ENCODE data around the gene NDST3.
A peak's percentile ranks its signal among the peaks of the same experiment; 100 is the strongest.

The NDST3 gene

DNA sequence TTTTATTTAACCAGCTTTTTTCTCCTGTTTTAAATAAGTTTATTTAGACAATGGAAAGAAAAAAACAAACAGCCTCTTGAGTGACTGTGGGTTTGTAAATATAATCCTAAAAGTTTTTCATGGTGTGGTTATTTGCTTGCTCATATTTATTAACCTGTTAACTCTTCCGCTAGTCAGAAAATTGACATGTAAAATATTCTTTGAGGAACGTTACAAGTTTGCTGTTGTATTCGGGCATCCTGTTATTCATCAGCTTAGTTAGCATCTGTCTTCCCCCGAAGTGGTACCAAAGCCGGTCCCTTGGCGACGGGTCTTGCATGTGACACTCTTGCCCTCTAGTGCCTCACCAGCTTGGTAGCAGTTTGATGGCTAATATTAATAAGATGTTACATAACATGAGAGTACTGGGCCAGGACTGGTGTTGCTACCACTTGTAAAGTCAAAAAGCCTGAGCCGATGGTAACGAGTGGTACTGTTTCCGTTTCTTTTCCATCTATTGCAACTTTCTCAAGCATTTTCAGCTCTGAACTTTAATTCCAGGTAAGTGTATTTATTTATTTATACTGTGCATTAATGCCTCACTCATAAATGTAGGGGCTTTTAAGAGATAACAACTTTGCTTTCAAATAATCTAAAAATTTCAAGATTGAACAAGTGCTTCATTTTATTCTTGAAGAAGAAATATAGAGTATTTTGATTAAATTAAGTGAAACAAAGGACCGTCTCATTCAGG, at the start of gene NDST3:
Gene NDST3, plus strand, starts transcription at position 434 of the 733 bp plus-strand sequence. CDS start 19,425 bp downstream, outside the sequence.
- DNase-seq (ENCODE audit: low read depth in 2 of 2) = no peak

DNA sequence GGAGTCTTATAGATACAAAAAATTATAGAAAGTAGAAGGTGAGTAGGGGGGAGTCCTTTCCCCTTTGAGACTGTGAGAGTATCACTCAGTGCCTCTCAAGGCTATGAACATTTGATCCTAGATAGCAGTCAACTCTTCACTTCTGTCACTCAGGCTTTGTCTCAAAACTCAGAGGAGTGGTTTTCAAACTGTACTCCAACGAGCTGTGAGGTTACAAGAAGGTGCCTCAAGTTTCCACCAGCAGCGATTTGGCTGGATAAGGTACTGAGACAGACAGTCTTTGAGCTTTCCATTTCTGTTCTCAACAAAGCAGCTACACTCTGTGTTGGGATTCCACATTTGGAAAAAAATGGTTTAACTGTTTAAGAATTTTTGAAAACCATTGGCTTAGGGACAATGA, 48.0 kb upstream of the NDST3 start:
- no peak for DNase-seq (ENCODE audit: low read depth in 2 of 2)

DNA sequence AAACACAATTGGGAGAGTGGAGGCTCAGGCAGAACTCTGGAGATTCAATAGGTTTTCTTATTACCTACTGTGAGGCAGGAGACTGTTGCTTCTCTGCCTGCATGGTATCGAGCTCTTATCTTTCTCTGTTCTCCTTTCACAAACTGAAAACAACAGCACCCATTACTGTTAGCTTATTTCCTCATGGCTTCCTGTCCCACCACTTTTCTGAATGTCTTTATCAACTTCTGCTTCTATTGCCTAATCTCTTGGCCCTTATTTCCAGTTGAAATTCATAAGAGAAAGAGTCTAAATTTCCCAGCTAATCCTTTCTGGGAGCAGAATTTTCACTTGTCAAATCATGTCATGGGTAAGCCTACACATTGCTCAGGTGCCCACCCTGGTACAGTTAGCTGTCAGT, 46.8 kb upstream of the NDST3 start:
- no peak for DNase-seq (ENCODE audit: low read depth in 2 of 2)

DNA sequence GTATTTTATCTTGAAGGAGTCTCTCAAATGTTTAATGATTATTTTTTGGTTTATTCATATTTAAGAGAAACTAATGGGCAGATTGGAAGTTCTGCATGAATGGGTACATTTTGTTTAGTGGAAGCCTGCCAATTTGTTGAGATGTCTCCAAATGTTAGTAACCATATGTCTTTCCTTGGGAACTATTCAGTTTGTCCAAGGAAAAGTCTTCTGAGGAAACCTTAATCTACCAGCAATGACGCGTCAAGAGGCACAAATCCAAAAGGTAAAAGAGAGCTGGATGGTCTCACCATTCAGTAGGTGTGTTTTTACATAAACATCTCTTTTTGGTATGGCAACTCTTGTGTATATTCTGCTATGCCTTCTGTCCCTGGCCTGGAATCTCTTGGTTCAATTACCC, 37.4 kb upstream of the NDST3 start:
- no peak for DNase-seq (ENCODE audit: low read depth in 2 of 2)

DNA sequence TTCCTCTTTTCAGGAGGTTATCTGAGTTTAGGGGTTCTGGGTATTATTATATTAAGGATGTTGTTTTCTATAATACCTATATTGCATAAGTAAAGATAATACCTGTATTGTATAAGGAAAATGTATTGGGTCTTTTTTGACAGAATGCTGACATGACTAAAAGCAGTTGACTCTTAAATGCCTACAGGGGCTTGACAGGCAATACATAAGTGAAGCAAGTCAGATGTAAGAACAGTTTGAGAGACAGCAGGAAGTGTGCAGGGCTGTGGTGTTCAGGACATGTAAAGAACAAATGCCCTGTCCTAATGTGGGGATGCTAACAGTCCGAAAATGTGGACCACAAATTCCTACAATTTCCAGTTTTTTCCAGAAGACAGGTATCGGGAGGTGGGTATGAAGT, 30.2 kb upstream of the NDST3 start:
- no peak for DNase-seq (ENCODE audit: low read depth in 2 of 2)

DNA sequence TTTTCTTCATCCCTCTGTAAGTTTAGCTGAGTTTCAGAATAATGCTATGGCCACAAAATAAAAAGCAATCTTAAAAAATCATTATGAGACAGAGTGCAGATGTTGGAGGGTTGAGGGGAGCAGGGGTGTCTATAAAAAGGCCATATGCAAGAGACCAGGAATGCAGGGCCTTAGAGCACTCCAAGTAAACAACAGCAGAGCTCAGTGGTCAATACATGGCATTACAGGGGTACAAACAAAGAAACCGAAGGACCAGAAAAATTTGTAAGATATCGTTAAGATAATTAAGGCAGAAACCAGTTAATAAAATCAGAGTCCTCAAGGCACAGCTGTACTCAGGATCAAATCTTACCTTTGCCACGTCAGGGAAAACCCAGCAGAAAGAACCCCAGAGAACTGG, 28.4 kb upstream of the NDST3 start:
- no peak for DNase-seq (ENCODE audit: low read depth in 2 of 2)

DNA sequence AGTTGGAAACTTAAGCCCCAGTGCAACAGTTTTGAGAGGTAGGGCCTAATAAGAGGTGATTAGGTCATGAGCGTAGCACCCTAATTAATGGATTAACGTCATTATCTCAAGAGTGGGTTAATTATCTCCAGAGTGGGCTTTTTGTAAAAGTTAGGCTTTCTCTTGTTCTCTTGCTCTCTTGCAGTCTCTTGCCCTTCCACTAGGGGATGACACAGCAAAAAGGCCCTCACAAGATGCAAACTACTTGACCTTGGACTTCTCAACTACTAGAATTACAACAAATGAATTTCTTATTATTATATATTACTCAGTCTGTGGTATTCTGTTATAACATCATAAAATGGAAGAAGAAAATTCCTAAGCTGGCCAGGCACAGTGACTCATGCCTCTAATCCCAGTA, 22.1 kb upstream of the NDST3 start:
- no peak for DNase-seq (ENCODE audit: low read depth in 2 of 2)

DNA sequence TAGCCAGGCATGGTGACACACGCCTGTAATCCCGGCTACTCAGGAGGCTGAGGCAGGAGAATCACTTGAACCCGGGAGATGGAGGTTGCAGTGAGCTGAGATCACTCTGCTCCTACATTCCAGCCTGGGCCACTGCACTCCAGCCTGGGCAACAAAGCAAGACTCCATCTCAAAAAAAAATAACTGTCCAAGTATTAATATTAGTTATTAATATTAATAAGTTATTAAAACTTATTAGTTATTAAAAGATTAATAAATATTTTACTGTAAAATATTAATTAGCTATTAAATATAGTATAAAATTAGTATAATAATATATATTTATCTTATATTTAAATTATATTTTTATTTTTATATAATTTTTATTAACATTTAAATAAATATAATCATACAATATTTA, 19.5 kb upstream of the NDST3 start:
- no peak for DNase-seq (ENCODE audit: low read depth in 2 of 2)

DNA sequence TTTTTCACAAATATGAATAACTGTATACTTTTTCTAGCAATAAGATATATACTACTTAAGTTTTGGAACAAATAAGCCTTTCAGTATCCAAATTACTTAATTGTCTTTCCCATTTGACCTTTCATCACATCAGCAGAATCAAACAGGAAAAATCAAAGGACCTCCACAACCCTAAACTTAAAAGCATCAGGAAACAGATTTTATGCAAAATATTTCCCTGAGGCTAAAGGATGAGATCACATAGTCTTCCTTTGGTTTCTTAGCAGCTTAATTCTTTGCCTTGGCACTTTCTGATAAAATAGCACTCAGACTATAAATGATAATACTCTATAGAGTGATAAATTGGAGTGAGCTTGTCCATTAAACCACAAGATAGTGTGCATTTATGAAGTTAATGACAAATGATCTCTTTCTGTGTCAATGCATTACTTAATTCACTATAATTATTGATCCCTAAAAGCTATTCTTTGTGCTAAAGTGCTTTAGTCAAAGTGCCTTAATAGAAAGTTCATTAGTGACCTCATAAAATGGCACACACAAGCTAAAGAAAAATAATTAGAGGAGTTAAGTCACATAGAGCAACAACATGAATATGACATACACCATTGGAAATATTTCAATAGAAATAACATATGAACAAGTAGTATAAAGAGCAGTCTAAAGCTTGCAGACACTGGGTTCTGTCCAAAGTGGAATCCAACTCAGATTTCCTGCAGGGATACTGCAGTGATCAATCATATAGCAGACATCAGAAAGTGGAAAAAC, 15.7 kb upstream of the NDST3 start:
- DNase-seq (ENCODE audit: low read depth in 2 of 2) = no peak

DNA sequence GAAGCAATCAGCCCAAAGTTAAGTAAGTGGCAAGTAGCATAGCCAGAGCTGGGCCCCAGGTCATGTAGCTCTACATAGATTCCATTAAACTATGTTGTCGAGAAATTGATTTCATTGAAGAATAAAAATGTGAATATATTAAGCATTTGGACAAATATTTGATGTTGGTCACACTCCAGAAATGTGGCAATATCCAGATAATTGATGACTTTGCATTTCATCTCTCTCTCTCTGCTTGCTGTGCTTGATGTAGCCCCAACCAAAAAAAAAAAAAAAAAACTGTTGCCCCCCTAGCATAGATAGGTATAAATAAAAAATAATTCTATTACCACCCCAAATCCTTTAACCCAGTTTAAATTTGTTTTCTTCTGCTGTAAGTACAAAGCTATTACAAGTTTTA, 7.5 kb upstream of the NDST3 start:
- no peak for DNase-seq (ENCODE audit: low read depth in 2 of 2)

DNA sequence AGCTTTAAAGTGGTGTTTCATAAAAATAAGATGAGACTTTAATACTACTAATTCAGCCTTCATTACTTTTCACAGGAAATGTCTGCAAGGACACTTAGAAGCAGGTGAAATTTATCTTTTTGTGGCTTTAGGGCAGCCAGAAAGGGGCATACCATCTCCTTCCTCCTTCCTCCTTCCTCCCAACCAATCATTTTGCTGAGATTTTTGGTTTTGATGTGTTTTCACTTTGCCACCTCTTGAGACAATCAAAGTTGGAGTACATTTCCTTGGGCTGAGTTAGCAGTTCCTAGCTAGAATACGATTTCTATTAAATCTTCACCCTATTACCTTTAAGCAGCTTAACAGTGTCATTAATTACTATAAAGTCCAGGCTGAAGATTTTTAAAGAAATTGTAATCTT, 5.1 kb upstream of the NDST3 start:
- DNase-seq (ENCODE audit: low read depth in 2 of 2) = no peak

DNA sequence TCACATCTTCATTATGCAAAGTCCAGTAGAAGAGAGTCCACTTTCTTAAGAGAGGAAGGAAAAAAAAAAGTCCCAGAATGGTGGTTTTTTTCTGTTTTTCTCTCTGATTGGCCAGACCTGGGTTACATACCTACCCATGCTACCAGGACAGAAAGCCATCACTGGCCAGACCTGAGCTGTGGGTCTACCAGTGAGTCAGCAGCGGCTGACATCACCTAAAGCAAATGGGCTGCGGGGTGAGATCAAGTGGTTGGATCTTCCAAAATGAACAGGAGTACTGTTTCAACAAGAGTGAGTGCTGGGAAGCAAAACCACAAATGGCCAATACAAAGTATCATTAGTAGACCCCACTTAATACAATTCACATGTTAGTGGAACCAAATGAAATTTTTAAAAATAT, 1.6 kb upstream of the NDST3 start:
- no peak for DNase-seq (ENCODE audit: low read depth in 2 of 2)

DNA sequence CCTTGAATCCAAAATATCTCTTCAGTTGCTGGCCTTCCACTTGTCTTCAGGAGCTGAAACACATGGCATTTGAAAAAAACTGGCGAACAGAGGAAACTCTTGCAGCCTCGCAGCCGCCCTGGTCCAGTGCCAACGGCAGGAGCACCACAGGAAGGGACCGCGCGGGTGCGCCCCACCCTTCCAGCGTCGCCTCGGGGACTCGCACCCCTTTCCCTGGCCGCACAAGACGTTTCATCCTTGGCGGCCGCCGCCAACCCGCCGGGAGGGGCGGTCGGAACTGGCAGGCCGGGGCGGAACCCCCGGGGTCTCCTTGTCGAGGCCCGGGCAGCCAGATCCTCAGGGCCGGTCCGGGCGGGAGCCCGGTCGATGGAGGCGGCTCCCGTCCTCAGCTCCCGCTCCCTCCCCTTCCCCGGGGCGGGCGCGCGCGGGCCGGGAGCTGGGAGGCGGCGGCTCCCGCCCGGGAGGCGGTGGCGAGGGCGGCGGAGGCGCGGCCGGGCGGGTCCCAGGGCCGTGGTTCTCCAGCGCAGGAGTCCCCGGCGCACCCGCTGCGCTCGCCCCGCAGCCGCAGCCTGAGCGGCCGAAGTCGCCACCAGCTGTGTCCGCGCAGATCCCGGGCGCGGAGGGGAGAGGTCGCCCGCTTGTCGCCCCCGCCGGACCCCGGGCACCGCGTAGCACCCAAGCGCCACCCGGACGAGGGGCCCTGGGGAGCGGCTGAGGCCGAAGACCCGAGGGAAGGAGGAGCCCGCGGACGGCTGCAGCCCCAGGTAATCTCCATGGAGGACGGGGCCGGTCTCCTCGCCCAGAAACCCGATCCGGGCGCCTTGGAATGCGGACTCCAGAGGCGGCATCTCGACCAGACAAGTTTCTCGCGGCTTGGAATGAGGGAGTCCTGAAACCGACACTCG, 886 bp upstream of the NDST3 start:
- no peak for DNase-seq (ENCODE audit: low read depth in 2 of 2)

DNA sequence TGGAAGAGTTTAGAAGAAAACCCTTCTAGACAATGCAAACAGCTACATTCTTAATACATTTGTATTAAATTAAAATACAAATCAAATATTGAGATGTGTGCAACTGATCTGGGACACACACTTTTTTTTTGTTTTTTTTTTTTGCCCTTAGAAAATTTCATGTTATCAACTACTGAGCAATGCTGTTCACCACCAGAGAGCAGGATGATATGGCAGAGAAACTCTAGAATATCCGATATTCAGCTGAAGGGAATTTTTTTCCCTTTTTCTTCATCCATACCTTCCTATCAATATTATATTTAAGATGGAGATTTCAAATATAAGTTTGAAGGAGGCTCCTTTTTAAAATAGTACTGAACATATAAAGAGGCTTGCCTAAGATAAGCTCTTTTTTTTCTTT, 1.0 kb downstream of the NDST3 start:
- no peak for DNase-seq (ENCODE audit: low read depth in 2 of 2)

DNA sequence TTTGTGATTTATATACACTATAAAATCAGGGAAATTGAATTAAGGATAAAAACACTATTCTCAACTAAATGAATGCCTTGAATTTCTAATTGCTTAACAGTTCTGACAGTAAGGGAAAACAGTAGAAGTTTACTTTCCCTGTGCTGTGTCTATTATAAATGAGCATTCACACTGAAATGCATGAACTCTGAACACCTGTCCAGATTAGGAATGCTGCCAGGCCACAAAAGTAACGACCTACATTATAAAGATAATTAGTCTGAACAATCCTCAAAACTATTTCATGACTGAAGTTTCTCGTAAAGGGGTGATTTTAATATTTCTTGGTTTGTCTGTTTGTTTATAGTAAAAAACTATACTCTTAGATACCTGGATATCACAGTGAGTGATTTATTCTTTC, 2.0 kb downstream of the NDST3 start:
- no peak for DNase-seq (ENCODE audit: low read depth in 2 of 2)

DNA sequence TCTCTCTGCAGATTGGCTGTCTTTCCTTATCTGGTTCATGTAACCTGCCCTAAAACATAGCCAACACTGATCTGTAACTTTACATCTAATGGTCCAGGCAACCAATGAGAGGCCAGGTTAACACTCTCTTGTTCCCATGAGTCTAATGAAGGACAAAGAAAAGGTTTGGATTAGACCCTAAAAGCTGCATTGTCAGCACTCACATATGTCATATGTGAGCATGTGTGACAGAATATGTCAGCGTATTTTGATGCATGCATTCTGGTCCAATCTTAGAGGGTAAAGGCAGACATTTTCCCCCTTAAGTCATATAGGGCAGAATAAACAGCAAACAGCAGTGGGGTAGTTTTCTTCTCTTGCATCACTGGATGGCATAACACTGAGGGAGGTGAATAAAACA, 3.7 kb downstream of the NDST3 start:
- no peak for DNase-seq (ENCODE audit: low read depth in 2 of 2)

DNA sequence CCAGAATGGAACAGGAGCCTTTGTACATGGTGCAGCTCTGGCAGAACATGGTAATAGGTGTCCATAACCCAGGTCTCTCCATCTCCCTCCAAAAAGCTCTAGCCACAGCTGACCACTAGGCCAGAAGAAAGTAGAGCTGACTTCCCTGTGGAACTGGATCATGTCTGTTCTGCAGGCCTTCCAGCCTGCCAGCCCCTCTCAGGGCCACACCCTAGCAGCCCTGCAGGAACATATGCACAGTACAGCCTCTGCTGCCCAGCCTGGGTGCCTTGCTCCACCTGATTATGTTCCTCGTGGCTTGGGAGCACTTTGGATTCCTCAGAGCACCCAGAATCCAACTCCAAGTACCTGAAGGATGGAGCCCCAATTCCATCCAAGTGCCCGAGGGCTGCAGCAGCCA, 12.0 kb downstream of the NDST3 start:
- no peak for DNase-seq (ENCODE audit: low read depth in 2 of 2)

DNA sequence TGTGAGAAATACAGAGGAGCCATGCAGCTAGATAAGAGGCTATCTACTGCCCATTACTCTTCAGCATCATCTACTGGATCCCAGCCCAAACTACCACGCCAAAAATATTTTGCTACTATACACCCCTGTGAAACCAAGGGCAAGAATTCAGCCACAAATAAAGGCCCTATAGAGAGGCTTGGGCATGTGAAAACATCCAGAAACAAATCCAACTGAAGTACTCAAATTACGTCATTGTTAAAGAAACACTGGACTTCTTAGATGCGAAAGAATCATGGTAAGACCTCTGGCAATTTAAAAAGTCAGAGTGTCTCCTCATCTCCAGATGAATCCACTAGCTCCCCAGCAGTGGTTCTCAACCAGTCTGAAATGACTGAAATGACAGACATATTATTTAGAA, 12.8 kb downstream of the NDST3 start:
- no peak for DNase-seq (ENCODE audit: low read depth in 2 of 2)

DNA sequence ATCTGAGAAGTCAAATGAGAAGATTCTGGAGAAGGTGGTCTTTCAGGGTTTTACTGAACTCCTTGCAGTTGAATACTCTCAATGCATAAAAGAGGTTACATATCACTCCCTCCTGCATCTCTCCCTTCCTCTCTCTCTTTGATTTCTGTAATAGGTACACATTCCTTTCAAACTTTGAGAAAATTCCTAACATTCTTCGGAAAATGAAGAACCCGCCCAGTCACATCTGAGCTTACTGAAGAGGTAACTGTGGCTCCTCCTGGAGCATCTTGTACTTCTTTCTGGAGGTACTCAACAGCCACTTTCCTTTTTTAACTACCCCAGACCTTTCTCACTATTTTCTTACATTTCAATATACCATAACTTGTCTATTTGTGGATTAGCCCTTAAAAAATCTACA, 24.7 kb downstream of the NDST3 start:
- no peak for DNase-seq (ENCODE audit: low read depth in 2 of 2)

DNA sequence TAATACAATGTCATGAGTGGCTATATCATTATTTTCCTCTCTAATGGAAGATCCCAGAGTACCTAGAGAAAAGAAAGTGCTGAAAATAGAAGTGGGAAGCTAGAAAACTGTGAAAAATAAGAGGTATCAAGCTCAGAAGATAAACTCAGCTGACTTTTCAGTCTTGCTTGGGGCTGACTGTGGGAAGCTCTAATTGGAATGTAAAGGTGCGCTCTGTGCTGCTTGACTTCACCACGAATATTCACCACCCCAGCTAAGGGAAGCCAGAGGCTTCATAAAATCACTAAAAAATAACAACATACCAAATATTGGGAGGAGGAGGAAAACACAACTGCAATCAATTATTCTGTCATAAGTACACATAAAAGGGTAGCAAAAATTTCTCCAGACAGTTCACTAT, 25.1 kb downstream of the NDST3 start:
- no peak for DNase-seq (ENCODE audit: low read depth in 2 of 2)

DNA sequence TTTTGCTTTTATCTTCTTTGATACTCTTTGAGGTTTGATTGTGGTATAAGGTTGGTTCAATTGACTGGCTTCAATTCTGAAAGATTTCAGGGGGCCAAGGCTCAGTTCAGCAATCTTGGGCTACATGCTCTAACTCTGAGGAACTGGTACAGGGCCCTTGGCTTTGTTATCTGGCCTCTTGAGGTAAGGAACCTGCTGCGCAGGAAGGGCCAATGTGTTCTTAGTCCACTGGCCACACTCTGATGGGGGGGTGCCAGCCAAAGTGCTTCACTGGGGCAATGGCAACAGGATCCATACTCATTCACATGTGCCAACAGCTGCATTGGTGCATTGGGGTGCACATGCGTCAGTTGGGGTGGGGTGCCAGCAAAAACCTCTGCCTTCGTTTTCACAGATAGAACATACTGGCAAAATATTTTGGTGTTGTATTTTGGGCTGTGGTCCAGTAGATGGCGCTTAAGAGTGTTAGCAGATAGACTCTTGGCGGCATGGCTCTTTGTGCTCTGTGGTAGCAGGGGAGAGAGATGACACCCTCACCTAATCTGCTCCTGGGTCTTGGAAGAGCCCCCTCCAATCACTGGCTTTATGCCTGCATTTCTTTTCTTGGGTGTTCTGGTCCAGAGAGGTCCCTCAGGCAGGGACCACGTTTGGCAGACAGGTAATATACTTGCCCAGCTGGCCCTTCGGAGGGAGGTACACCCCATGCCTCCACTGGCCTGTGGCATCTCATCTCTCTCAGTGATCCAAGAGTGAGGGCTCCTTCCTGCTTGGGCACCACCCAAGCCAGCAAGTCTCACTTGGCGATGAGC, 42.9 kb downstream of the NDST3 start:
- DNase-seq (ENCODE audit: low read depth in 2 of 2) = peak in 1 of 2 experiments; percentile 4

DNA sequence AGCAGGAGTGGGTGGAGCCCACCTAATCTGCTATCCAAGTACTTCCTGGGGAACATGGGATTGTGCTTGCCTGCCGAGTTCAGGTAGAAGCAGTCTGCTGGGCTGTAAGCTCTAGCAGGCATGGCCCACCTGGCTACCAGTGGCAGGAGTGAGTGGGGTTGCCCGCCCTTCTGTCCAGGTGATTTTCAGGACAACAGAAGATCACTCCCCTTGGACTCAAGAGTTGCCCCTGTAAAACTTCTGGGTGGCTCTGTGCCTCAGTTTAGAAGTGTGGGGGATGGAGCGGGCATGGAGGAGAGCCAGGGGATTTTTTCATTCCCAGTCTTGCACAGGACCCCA, 43.5 kb downstream of the NDST3 start:
- DNase-seq (ENCODE audit: low read depth in 2 of 2) = no peak

Measured in stimulated activated CD4-positive, alpha-beta T cell treated with anti-CD3 and anti-CD28 coated beads, Interleukin-12 subunit alpha, Interleukin-12 subunit beta, amount 100 ng/mL, for 24 hours (primary cell).